UCSD-AML1 (cell line): ENCODE data around the gene GRK7.

Source experiments
- DNase-seq: peaks from one replicate; lab custom pipeline; 2025; ENCODE audit not compliant: unreplicated experiment; lab: John Stamatoyannopoulos, UW

GRK7 gene

GRCh38 chr3:141763088-141763750 is at the start of gene GRK7:
Gene GRK7, plus strand, starts transcription at chr3:141763408. Its CDS starts 14,877 bp downstream, at chr3:141778285.
- no peak for DNase-seq

- DNase-seq: no peak
Measured at GRCh38 chr3:141714671-141715070, 48.5 kb upstream of the GRK7 start.

- no peak for DNase-seq
Measured at GRCh38 chr3:141722081-141722480, 41.1 kb upstream of the GRK7 start.

GRCh38 chr3:141722648-141723047 is 40.6 kb upstream of the GRK7 start:
- no peak for DNase-seq

- DNase-seq: no peak
Measured at GRCh38 chr3:141723255-141723654, 40.0 kb upstream of the GRK7 start.

GRCh38 chr3:141724186-141724585 is 39.0 kb upstream of the GRK7 start:
- DNase-seq: no peak

- DNase-seq: no peak
Measured at GRCh38 chr3:141725036-141725435, 38.2 kb upstream of the GRK7 start.

- DNase-seq: no peak
Measured at GRCh38 chr3:141726483-141726882, 36.7 kb upstream of the GRK7 start.

GRCh38 chr3:141728355-141728892 is 34.8 kb upstream of the GRK7 start:
- no peak for DNase-seq

- no peak for DNase-seq
Measured at GRCh38 chr3:141729240-141729639, 34.0 kb upstream of the GRK7 start.

- DNase-seq: no peak
Measured at GRCh38 chr3:141735176-141735575, 28.0 kb upstream of the GRK7 start.

GRCh38 chr3:141735770-141736465 is 27.3 kb upstream of the GRK7 start:
- no peak for DNase-seq

GRCh38 chr3:141737093-141737492 is 26.1 kb upstream of the GRK7 start:
- no peak for DNase-seq

- no peak for DNase-seq
Measured at GRCh38 chr3:141737678-141738021, 25.6 kb upstream of the GRK7 start.

- DNase-seq: peak; percentile 98
Measured at GRCh38 chr3:141738022-141738890, 25.0 kb upstream of the GRK7 start, which contains the start of gene RNF7. Gene RNF7, plus strand, starts transcription at chr3:141738298. Its CDS starts 44 bp downstream, at chr3:141738342.

GRCh38 chr3:141738891-141739363 is 24.3 kb upstream of the GRK7 start:
- no peak for DNase-seq

GRCh38 chr3:141739731-141740130 is 23.5 kb upstream of the GRK7 start:
- DNase-seq: no peak

GRCh38 chr3:141740349-141740748 is 22.9 kb upstream of the GRK7 start:
- no peak for DNase-seq

GRCh38 chr3:141743305-141743704 is 19.9 kb upstream of the GRK7 start:
- DNase-seq: no peak

GRCh38 chr3:141746962-141747361 is 16.2 kb upstream of the GRK7 start:
- DNase-seq: no peak

GRCh38 chr3:141753399-141753798 is 9.8 kb upstream of the GRK7 start:
- no peak for DNase-seq
